ENCODE results near the gene BRINP2.

The BRINP2 gene

DNA sequence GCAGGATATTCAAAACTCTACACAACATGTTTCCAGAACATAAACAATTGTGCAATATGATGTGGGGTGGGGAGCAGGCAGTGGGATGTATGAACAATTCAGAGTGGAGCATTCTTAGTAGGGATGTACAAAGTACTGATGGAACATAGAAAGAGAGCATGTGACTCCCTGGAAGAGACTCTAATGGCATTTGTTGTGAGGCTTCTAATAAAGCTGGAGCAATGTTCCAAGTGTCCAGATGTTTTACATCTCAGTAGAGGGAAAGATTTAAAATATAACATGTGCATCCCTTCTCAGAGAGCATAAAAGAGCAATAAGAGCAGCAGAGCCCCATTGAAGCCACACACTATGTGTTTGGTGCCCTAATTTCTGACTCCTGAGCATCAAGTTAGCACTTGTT, 116.5 kb downstream of the BRINP2 start:
- ATAC-seq: no peak
- TF ChIP-seq OSR1 (CRISPR knock-in tag; IDR thresholded peaks at IDR 0.05): no peak
- TF ChIP-seq ZNF8 (CRISPR knock-in tag; IDR thresholded peaks at IDR 0.05): no peak
- no peak for TF ChIP-seq ARNTL (CRISPR knock-in tag; IDR thresholded peaks at IDR 0.05; ENCODE audit: borderline replicate concordance, low read depth)
- TF ChIP-seq ZNF70 (CRISPR knock-in tag; IDR thresholded peaks at IDR 0.05): no peak
- no peak for TF ChIP-seq ZFP30 (CRISPR knock-in tag; IDR thresholded peaks at IDR 0.05)
- TF ChIP-seq, protein P1, sequence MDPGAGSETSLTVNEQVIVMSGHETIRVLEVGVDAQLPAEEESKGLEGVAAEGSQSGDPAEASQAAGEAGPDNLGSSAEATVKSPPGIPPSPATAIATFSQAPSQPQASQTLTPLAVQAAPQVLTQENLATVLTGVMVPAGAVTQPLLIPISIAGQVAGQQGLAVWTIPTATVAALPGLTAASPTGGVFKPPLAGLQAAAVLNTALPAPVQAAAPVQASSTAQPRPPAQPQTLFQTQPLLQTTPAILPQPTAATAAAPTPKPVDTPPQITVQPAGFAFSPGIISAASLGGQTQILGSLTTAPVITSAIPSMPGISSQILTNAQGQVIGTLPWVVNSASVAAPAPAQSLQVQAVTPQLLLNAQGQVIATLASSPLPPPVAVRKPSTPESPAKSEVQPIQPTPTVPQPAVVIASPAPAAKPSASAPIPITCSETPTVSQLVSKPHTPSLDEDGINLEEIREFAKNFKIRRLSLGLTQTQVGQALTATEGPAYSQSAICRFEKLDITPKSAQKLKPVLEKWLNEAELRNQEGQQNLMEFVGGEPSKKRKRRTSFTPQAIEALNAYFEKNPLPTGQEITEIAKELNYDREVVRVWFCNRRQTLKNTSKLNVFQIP (CRISPR knock-in tag; IDR thresholded peaks at IDR 0.05; ENCODE audit: borderline replicate concordance, low read depth): no peak
- no peak for TF ChIP-seq TOX (CRISPR knock-in tag; IDR thresholded peaks at IDR 0.05; ENCODE audit: borderline replicate concordance)
- TF ChIP-seq, protein P2, sequence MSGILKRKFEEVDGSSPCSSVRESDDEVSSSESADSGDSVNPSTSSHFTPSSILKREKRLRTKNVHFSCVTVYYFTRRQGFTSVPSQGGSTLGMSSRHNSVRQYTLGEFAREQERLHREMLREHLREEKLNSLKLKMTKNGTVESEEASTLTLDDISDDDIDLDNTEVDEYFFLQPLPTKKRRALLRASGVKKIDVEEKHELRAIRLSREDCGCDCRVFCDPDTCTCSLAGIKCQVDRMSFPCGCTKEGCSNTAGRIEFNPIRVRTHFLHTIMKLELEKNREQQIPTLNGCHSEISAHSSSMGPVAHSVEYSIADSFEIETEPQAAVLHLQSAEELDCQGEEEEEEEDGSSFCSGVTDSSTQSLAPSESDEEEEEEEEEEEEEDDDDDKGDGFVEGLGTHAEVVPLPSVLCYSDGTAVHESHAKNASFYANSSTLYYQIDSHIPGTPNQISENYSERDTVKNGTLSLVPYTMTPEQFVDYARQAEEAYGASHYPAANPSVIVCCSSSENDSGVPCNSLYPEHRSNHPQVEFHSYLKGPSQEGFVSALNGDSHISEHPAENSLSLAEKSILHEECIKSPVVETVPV (CRISPR knock-in tag; IDR thresholded peaks at IDR 0.05): no peak
- no peak for TF ChIP-seq CSDC2 (CRISPR knock-in tag; IDR thresholded peaks at IDR 0.05)
- no peak for TF ChIP-seq RARB (CRISPR knock-in tag; IDR thresholded peaks at IDR 0.05)
- TF ChIP-seq SNAI2 (CRISPR knock-in tag; IDR thresholded peaks at IDR 0.05): no peak
- no peak for TF ChIP-seq ZNF565 (CRISPR knock-in tag; conservative IDR thresholded peaks at IDR 0.05; ENCODE audit: low read depth)
- TF ChIP-seq GLIS3 (CRISPR knock-in tag; IDR thresholded peaks at IDR 0.05): no peak
- TF ChIP-seq ZC3H10 (CRISPR knock-in tag; IDR thresholded peaks at IDR 0.05): no peak
- TF ChIP-seq TCF4 (CRISPR knock-in tag; IDR thresholded peaks at IDR 0.05; ENCODE audit: borderline replicate concordance): no peak
- no peak for TF ChIP-seq BACH2 (CRISPR knock-in tag; IDR thresholded peaks at IDR 0.05; ENCODE audit: borderline replicate concordance)
- TF ChIP-seq, protein P3, sequence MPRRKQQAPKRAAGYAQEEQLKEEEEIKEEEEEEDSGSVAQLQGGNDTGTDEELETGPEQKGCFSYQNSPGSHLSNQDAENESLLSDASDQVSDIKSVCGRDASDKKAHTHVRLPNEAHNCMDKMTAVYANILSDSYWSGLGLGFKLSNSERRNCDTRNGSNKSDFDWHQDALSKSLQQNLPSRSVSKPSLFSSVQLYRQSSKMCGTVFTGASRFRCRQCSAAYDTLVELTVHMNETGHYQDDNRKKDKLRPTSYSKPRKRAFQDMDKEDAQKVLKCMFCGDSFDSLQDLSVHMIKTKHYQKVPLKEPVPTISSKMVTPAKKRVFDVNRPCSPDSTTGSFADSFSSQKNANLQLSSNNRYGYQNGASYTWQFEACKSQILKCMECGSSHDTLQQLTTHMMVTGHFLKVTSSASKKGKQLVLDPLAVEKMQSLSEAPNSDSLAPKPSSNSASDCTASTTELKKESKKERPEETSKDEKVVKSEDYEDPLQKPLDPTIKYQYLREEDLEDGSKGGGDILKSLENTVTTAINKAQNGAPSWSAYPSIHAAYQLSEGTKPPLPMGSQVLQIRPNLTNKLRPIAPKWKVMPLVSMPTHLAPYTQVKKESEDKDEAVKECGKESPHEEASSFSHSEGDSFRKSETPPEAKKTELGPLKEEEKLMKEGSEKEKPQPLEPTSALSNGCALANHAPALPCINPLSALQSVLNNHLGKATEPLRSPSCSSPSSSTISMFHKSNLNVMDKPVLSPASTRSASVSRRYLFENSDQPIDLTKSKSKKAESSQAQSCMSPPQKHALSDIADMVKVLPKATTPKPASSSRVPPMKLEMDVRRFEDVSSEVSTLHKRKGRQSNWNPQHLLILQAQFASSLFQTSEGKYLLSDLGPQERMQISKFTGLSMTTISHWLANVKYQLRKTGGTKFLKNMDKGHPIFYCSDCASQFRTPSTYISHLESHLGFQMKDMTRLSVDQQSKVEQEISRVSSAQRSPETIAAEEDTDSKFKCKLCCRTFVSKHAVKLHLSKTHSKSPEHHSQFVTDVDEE (CRISPR knock-in tag; IDR thresholded peaks at IDR 0.05): no peak

DNA sequence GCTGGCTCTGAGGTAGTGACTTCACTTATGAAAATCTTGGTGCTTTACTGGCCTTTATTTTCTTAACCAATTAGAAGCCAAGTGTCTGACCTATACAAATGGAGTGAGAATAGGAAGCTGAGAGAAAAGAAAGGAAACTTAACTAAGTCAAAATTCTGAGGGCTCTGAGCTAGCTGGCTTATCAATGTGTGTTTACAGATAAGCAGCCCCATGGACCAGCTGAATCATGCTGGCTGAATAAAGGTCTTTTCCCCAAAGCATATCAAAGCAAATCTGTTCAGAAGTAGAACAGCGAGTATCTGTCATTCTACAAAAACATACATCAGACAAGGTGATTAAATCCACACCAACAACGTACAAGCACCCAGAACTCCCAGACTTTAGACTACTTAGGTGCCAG, 117.2 kb downstream of the BRINP2 start:
- no peak for TF ChIP-seq OSR1 (CRISPR knock-in tag; IDR thresholded peaks at IDR 0.05)
- no peak for ATAC-seq

DNA sequence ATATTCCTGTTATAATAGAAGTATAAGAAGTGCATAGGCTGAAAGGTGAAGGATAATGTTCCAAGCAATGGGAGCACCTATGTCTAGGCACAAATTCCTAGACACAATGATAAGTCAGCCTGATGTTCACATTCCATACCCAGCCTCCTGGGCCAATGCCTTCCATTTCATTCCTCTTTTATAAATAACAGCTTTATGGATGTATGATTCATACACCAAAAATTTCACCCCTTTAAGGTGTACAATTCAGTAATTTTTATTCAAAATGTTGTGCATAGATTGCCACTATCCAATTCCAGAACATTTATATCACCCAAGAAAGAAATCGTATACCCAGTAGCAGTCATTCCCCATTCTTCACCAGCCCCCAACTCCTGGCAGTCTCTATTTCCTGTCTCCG, 118.8 kb downstream of the BRINP2 start:
- no peak for TF ChIP-seq ZFP3 (CRISPR knock-in tag; IDR thresholded peaks at IDR 0.05)
- no peak for TF ChIP-seq BACH2 (CRISPR knock-in tag; IDR thresholded peaks at IDR 0.05; ENCODE audit: borderline replicate concordance)
- TF ChIP-seq ZNF565 (CRISPR knock-in tag; conservative IDR thresholded peaks at IDR 0.05; ENCODE audit: low read depth): no peak
- TF ChIP-seq ISL1 (CRISPR knock-in tag; IDR thresholded peaks at IDR 0.05): no peak
- TF ChIP-seq ZFP30 (CRISPR knock-in tag; IDR thresholded peaks at IDR 0.05): no peak
- TF ChIP-seq, protein P4, sequence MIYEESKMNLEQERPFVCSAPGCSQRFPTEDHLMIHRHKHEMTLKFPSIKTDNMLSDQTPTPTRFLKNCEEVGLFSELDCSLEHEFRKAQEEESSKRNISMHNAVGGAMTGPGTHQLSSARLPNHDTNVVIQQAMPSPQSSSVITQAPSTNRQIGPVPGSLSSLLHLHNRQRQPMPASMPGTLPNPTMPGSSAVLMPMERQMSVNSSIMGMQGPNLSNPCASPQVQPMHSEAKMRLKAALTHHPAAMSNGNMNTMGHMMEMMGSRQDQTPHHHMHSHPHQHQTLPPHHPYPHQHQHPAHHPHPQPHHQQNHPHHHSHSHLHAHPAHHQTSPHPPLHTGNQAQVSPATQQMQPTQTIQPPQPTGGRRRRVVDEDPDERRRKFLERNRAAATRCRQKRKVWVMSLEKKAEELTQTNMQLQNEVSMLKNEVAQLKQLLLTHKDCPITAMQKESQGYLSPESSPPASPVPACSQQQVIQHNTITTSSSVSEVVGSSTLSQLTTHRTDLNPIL (CRISPR knock-in tag; IDR thresholded peaks at IDR 0.05; ENCODE audit: low read depth): no peak
- no peak for TF ChIP-seq ARNTL (CRISPR knock-in tag; IDR thresholded peaks at IDR 0.05; ENCODE audit: borderline replicate concordance, low read depth)
- TF ChIP-seq OSR1 (CRISPR knock-in tag; IDR thresholded peaks at IDR 0.05): no peak
- TF ChIP-seq, protein P2 (CRISPR knock-in tag; IDR thresholded peaks at IDR 0.05): no peak
- no peak for TF ChIP-seq GLIS3 (CRISPR knock-in tag; IDR thresholded peaks at IDR 0.05)
- TF ChIP-seq RARB (CRISPR knock-in tag; IDR thresholded peaks at IDR 0.05): no peak
- TF ChIP-seq, protein P5, sequence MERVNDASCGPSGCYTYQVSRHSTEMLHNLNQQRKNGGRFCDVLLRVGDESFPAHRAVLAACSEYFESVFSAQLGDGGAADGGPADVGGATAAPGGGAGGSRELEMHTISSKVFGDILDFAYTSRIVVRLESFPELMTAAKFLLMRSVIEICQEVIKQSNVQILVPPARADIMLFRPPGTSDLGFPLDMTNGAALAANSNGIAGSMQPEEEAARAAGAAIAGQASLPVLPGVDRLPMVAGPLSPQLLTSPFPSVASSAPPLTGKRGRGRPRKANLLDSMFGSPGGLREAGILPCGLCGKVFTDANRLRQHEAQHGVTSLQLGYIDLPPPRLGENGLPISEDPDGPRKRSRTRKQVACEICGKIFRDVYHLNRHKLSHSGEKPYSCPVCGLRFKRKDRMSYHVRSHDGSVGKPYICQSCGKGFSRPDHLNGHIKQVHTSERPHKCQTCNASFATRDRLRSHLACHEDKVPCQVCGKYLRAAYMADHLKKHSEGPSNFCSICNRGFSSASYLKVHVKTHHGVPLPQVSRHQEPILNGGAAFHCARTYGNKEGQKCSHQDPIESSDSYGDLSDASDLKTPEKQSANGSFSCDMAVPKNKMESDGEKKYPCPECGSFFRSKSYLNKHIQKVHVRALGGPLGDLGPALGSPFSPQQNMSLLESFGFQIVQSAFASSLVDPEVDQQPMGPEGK (CRISPR knock-in tag; IDR thresholded peaks at IDR 0.05; ENCODE audit: borderline replicate concordance): no peak
- no peak for TF ChIP-seq PPARA (CRISPR knock-in tag; IDR thresholded peaks at IDR 0.05; ENCODE audit: borderline replicate concordance)
- no peak for TF ChIP-seq TOX (CRISPR knock-in tag; IDR thresholded peaks at IDR 0.05; ENCODE audit: borderline replicate concordance)
- no peak for ATAC-seq
